Ramos (cell line): ENCODE data around the gene TMC5.

Source experiments
- in situ Hi-C: fragments of 300-500 bp; cut with MboI; formaldehyde crosslinking; loops from one replicate; pipeline ENCODE4 v1.14.3; 2022; ENCODE audit warnings: low sequenced_read_pairs; ENCODE audit not compliant: unreplicated experiment

The TMC5 gene

GRCh38 chr16:19502395-19503131, 84.9 kb downstream of the TMC5 start:
- in situ Hi-C loops = loop anchor here (25.0 kb wide), 1 partner anchor 415 kb away; no protein-coding TSS in a partner anchor

- in situ Hi-C loops = loop anchor here (25.0 kb wide), 1 partner anchor 416 kb away; no protein-coding TSS in a partner anchor
Observed at GRCh38 chr16:19503461-19504075, 85.9 kb downstream of the TMC5 start.

GRCh38 chr16:19505600-19506303, 88.1 kb downstream of the TMC5 start:
- in situ Hi-C loops = loop anchor here (25.0 kb wide), 1 partner anchor 418 kb away; no protein-coding TSS in a partner anchor

- in situ Hi-C loops = loop anchor here (25.0 kb wide), 1 partner anchor 420 kb away; no protein-coding TSS in a partner anchor
Observed at GRCh38 chr16:19506965-19507364, 89.3 kb downstream of the TMC5 start.

GRCh38 chr16:19507867-19508266, 90.2 kb downstream of the TMC5 start:
- in situ Hi-C loops = loop anchor here (25.0 kb wide), 1 partner anchor 421 kb away; no protein-coding TSS in a partner anchor

- in situ Hi-C loops = loop anchor here (25.0 kb wide), 1 partner anchor 425 kb away; no protein-coding TSS in a partner anchor
Observed at GRCh38 chr16:19512297-19512696, 94.6 kb downstream of the TMC5 start.

- in situ Hi-C loops = loop anchor here (25.0 kb wide), 1 partner anchor 426 kb away; no protein-coding TSS in a partner anchor
Observed at GRCh38 chr16:19513377-19514053, 95.8 kb downstream of the TMC5 start.

- in situ Hi-C loops = loop anchor here (25.0 kb wide), 1 partner anchor 428 kb away; no protein-coding TSS in a partner anchor
Observed at GRCh38 chr16:19515757-19516156, 98.1 kb downstream of the TMC5 start.

- in situ Hi-C loops = loop anchor here (25.0 kb wide), 1 partner anchor 430 kb away; no protein-coding TSS in a partner anchor
Observed at GRCh38 chr16:19517424-19518089, 99.9 kb downstream of the TMC5 start.

- in situ Hi-C loops = loop anchor here (25.0 kb wide), 1 partner anchor 431 kb away; no protein-coding TSS in a partner anchor
Observed at GRCh38 chr16:19518388-19518787, 100.7 kb downstream of the TMC5 start.

- in situ Hi-C loops = loop anchor here (25.0 kb wide), 1 partner anchor 434 kb away; no protein-coding TSS in a partner anchor
Observed at GRCh38 chr16:19520861-19521331, 103.2 kb downstream of the TMC5 start.

- in situ Hi-C loops = loop anchor here (25.0 kb wide), 1 partner anchor 434 kb away; no protein-coding TSS in a partner anchor
Observed at GRCh38 chr16:19521471-19522396, 104.1 kb downstream of the TMC5 start, which contains the start of gene GDE1. TSS of gene GDE1 (minus strand) at chr16:19522098. CDS start at chr16:19521964, 134 bp downstream.

- in situ Hi-C loops = loop anchor here (25.0 kb wide), 1 partner anchor 435 kb away; no protein-coding TSS in a partner anchor
Observed at GRCh38 chr16:19522397-19522732, 104.7 kb downstream of the TMC5 start.

- in situ Hi-C loops = loop anchor here (25.0 kb wide), 1 partner anchor 435 kb away; no protein-coding TSS in a partner anchor
Observed at GRCh38 chr16:19522760-19523159, 105.1 kb downstream of the TMC5 start.

GRCh38 chr16:19523184-19523558, 105.5 kb downstream of the TMC5 start:
- in situ Hi-C loops = loop anchor here (25.0 kb wide), 1 partner anchor 436 kb away; no protein-coding TSS in a partner anchor

GRCh38 chr16:19523559-19524355, 106.1 kb downstream of the TMC5 start, which contains the start of gene CCP110:
TSS of gene CCP110 (plus strand) at chr16:19523942. CDS start at chr16:19527882, 3,940 bp downstream.
- in situ Hi-C loops = loop anchor here (25.0 kb wide), 1 partner anchor 436 kb away; no protein-coding TSS in a partner anchor

- in situ Hi-C loops = loop anchor here (25.0 kb wide), 1 partner anchor 437 kb away; no protein-coding TSS in a partner anchor
Observed at GRCh38 chr16:19524356-19524615, 106.6 kb downstream of the TMC5 start.
